ENCODE results near the gene TNFSF4.

The TNFSF4 gene

DNA sequence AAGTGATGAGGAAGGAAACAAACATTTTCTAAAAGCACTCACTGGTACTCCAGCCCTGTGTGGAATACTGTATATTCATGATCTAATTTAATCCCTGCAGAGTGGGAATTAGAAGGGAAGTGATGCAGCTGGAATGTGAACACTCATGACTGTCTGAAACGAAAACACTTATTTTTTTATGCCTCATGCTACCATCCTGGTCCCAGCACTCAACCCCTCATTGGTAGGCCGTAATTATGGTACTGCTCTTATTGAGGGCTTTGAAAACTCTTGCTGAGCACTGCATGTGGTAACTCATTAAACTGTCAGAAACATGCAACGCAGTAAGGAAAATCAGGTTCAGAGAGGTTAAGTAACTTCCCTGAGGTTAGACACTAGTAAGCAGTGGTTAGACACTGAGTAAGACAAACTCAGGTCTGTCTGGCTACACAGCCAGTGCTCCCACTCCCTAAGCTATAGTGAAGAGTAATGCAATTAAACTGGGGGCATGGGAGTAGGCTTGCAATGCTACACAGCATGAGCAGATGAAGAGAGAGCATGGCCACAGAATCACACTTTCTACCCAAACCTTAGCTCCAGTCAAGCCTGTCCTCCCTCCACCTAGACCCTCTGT lies 17.3 kb upstream of the TNFSF4 start:
- TF ChIP-seq, protein P1, sequence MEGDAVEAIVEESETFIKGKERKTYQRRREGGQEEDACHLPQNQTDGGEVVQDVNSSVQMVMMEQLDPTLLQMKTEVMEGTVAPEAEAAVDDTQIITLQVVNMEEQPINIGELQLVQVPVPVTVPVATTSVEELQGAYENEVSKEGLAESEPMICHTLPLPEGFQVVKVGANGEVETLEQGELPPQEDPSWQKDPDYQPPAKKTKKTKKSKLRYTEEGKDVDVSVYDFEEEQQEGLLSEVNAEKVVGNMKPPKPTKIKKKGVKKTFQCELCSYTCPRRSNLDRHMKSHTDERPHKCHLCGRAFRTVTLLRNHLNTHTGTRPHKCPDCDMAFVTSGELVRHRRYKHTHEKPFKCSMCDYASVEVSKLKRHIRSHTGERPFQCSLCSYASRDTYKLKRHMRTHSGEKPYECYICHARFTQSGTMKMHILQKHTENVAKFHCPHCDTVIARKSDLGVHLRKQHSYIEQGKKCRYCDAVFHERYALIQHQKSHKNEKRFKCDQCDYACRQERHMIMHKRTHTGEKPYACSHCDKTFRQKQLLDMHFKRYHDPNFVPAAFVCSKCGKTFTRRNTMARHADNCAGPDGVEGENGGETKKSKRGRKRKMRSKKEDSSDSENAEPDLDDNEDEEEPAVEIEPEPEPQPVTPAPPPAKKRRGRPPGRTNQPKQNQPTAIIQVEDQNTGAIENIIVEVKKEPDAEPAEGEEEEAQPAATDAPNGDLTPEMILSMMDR (IDR thresholded peaks at IDR 0.05; ENCODE audit: insufficient read depth, missing control alignments): no peak
- DNase-seq (ENCODE audit: insufficient read length, low spot score) (no peak), FAIRE-seq (no peak)

DNA sequence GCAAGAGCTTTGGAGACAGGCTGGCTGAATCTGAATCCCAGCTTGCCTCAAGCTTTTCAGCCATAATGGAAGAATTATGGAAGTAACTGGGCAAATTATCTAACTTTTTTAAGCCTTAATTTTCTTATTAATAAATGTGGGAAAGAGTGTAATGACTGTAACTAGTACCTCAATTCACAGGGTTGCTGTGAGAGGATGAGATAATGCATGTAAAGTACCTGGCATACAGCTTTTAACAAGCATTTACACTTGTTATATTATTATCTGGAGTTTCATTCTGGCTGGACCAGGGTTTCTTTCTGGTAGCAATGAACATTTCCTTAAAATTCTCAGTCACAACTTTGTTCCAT lies 15.9 kb upstream of the TNFSF4 start:
- TF ChIP-seq, protein P1 (IDR thresholded peaks at IDR 0.05; ENCODE audit: insufficient read depth, missing control alignments): no peak
- FAIRE-seq: no peak
- DNase-seq (ENCODE audit: insufficient read length, low spot score): no peak

DNA sequence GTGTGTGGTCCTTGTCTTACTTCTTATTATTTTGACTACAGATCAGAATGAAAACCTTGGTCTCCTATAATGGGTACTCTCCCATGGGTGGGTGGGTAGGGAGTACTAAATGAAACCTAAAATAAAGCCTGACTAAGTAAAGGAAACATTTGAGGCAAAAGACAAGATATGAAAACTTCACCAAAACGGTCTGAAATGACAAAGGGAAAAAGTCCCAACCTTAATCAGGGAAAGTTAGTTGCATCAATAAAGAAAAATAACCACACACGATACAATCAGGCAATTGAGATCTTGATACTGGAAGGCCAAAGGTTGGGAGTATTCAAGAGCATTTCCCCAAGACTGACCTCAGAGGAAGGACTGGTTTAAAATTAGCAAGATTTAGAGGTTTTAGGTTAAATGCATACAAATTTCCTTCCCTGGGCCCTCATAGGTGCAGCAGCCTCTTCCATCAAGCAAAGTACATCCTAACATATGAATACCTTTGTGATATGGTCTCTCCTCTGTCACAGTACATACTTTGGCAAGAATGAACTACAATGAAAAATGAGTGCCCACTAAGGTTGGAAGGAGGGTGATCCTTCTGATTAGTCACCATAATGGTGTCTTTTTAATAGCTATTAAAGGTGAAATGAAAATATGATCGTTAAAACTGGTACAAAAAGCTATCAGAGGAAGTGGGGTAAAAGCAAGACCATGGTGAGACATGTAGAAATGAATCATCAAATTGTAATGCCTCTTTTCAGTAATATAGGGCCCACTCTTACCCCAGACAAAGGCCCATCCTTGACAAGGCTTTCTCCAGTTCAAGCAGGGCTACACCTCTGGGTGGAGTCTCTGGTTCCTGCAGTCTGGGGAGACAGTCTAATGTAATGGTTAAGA lies 15.3 kb upstream of the TNFSF4 start:
- TF ChIP-seq, protein P1 (IDR thresholded peaks at IDR 0.05; ENCODE audit: insufficient read depth, missing control alignments): no peak
- FAIRE-seq (peak; percentile 6), DNase-seq (ENCODE audit: insufficient read length, low spot score) (no peak)

DNA sequence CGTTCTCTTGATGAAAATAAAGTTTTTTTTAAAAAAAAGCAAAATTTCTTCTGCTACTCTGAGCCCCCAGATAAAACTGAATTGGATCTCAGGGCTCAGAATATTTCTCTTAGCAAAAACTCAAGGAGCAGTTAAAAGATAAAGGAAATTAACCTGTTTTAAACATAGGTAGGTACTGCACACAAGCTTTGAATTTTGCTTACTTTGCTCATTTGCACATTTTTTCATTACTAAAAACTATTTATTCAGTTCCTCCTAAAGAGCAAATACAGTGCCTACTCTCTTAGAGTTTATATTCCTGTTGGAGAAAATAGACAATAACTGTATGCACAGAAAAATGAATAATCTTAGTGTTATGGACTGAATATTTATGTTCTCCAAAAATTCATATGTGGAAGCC lies 13.0 kb upstream of the TNFSF4 start:
- TF ChIP-seq, protein P1 (IDR thresholded peaks at IDR 0.05; ENCODE audit: insufficient read depth, missing control alignments): no peak
- FAIRE-seq (no peak), DNase-seq (ENCODE audit: insufficient read length, low spot score) (no peak)

DNA sequence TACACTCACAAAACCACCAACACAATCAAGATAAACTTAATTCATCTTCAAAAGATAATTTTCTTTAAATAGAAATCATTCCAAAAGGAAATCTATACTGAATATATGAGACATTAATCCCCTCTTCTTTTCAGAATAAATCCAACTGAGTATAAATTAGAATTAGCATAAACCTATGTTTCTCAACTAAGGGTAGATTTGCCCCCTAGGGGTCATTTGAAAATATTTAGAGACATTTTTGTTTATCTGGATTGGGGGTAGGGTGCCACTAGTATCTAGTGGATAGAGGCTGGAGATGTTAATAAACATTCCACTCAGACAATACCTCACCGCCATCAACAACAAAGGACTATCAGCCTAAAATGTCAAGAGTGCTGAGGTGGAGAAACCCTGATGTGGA lies 6.5 kb upstream of the TNFSF4 start:
- TF ChIP-seq, protein P1 (IDR thresholded peaks at IDR 0.05; ENCODE audit: insufficient read depth, missing control alignments): no peak
- no peak for FAIRE-seq
- no peak for DNase-seq (ENCODE audit: insufficient read length, low spot score)

DNA sequence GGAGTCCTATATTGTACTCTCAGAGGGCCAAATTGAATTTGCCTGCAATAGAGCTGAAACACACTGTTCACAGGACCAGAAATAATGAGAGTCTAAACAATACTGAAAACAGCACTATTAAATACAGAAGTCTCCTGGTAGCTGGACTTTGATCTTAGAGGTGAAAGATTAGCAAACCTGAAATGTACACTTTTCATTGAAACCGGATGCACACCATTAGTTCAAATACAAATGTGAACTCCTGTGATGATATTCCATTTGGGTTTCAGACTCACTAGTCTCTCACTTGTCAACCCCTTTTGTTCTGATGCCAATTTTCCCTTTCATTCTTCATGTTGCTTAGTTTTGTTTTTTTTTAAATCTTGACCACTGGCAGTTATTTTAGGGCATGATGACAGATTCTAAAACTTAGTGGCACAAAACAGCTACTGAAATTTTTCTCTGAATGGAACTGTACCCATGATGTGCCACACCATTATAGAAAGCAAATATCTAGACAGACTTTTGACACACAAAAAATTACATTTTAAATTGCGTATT lies 5.9 kb upstream of the TNFSF4 start:
- FAIRE-seq (no peak), DNase-seq (ENCODE audit: insufficient read length, low spot score) (no peak)
- TF ChIP-seq, protein P1 (IDR thresholded peaks at IDR 0.05; ENCODE audit: insufficient read depth, missing control alignments): no peak
